Endometrial microvascular endothelial cells (primary cell): ENCODE measurements around the gene BMAL1. TPM values are rescaled to one million over a fixed set of nuclear protein-coding genes. Genes with fewer than 3 reads are reported as not detected.
"Not testable (repeated sequence)": the region's sequence is repeated elsewhere in the genome, so short reads cannot be mapped to it uniquely, and the experiment has no call there.

Experiments used
- in situ Hi-C: cut with HindIII; loops from 2 replicates; pipeline ENCODE4 v1.10.0; 2017; ENCODE audit warnings: low sequenced_read_pairs, low pct_unique_long_range_greater_than_20kb; ENCODE audit errors: inconsistent ontology term
- total RNA-seq: library from RNA; depleted of rRNA; stranded (reverse); fragments of >200 nt; gene quantifications from one replicate; pipeline ENCODE4 v1.2.3, GENCODE V29; 2015; ENCODE audit errors: inconsistent ontology term

BMAL1 gene
- total RNA-seq: 16.4 TPM

DNA sequence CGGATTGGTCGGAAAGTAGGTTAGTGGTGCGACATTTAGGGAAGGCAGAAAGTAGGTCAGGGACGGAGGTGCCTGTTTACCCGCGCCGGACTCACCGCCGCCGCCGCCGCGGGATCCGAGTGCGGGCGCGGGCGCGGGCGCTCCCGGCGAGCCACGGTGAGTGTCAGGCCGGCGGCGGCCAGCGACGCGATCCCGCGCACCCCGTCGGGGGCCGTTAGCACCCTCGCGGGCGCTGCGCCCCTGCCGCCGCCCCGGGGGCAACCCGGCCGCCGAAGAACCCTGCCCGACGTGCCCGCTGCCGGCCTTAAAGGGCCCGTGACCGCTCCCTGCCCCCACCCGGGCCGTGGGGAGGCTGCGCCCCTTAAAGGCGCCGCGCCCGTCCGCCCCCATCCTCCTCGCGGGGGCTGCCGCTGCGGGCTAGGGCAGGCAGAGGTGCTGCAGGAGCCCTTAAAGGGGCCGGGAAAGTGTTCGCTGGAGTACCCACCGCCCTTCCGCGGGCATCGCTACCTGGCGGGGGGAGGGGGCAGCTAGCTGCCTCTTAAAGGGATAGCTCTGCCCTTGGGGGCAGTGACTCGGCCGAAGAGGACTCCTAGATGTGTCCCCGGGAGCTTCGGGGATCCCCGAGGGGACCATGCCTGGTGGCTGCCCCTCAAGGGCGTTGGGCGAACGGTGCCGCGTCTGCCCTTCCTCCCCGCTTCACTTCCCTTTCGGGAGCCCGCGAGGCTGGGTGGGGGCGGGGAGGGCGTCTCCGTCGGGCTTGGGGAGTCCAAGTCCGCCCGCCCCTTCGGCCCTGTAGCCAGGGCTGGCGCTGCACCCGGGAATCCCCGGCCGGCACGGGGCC is at the start of gene BMAL1:
Gene BMAL1 (plus strand): TSS at position 23 of the 841 bp plus-strand sequence. CDS start 76,519 bp downstream, outside the sequence.
- in situ Hi-C loops: no loop called here

DNA sequence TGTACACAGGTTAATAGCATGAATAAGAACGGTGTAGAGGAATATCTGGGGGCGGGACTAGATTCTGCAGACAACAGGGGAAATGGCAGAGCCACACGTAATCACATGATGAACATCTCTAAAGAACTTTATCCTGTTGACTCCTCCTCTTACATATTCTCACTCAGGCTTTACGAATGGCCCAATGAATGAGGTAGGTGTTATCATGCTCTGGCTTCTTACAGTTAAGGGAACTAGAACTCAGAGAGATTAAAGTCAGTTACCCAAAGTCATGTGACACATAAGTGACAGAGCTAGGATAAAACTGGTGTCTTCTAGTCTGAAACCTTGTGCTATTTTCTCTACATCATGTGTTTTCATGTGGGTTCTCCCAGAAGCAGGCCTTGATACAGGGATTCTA is 49.0 kb upstream of the BMAL1 start:
- in situ Hi-C loops: no loop called here

DNA sequence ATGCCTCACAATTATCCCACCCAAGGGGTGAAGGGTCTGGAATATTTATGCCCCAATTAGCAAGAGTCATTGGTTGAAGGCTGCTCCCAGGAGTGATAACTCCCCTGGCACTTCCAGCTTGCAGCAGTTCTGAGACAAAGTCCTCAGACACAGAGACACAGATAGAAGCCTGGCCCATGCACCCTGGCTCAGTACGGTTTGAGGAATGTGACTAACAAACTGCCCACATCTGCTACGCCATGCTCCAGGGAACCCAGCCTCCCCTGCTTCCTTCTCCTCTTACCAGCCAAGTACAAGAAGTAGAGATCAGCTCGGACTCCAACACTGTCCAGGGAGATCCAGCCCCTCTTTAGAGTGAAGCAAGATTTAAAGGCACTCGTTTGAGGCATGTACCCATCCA is 48.5 kb upstream of the BMAL1 start:
- in situ Hi-C loops: no loop called here

DNA sequence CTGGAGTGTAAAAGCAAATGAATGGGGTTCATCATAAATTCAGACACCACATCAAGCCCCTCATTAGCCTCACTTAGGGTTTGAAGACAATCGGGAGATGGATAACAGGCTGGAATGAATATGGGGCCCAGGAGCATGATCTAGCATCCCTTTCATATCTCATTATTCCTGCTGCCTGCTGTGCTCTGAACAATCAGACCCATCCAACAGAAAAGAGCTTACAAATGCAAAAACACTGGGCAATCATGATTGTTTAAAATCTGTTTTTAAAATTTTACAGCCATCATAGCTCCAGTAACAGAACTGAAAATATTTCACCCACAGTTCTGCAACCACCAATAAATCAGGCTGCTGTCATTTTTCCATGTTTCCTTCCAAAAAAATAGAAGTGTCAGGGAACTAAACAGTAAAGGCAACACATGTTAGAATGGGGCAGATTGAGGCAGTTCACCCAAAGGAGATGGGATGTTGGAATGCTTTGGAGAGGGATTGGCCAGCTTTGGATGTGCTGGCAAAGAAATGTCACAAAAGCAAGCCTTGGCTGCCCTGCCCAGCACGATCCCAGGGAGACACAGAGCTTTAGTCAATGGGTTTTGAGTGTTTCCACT is 47.8 kb upstream of the BMAL1 start:
- in situ Hi-C loops: no loop called here

DNA sequence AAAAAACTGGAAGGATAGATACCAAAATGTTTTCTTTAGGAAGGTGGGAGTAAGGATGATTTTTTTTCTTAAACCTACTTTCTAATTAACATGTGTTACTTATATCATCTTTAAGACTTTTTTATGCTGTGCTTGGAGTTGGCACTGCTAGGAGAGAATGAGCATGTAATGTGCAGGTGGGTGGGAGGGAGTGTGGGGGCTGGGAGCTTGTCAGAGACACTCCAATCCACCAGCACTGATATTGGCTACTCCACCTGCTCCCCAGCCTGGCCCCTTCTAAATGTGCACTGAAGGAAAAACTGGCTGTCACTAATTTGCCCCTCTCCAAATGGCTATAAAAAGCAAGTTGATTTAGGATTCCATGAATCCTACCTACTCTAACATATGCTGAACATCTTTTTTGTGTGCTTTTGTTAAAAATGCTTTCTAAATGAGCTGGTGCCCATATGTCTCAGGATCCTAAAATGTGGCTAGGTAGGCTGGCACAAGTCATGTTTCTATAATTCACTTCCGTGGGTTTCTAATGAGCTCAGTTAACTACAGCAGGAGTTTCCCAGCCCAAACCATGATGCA is 44.3 kb upstream of the BMAL1 start:
- in situ Hi-C loops: no loop called here

DNA sequence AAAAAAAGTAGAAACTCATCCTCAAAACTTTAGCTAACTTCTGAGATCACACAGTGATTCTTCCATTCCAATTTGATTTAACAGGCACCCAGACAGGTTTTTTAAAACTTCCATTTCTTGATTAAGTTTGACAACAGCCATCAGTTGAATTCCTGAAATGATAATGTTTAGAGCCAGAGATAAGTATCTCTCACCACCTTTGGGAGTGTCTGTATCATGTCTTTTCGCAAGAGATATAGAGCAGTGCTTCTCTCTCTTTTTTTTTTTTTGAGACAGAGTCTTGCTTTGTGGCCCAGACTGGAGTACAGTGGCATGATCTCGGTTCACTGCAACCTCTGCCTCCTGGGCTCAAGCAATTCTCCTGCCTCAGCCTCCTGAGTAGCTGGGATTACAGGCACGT is 41.7 kb upstream of the BMAL1 start:
- in situ Hi-C loops: no loop called here

DNA sequence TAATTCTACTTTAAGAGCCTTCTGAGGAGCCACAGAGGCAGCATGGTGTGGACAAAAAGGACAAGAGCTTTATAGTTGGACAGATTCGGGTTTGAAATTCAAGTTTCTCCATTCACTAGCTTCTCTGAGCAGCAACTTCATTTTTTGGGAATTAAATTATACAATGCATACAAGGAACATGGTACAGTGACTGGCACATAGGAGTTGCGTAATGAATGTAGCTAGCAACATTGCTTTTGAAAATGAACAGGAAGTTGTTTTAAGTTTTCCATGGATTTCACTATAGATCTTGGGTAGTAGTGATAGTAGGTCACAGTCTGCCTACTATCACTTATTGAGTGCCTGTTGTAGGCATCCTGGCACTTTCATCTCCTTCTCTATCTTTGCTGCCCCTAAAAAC is 41.0 kb upstream of the BMAL1 start:
- in situ Hi-C loops: no loop called here

DNA sequence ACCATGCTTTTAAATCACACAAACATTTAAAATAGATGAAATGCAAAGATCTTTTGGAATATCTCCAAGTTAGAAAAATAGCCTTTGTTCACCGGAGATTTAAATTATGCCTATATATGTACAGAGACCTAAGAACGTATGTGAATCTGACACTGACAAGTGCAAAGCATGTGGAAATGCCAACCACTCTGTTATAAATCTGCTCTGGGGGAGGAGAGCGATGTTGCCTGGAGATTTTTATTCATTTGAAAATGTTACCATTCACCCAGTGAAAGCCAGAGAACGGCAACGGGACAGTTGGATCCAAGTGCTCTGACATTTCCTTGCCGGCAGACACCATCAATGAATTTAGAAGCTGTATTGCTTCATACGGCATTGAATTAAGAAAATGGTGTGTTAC is 39.8 kb upstream of the BMAL1 start:
- in situ Hi-C loops: no loop called here

DNA sequence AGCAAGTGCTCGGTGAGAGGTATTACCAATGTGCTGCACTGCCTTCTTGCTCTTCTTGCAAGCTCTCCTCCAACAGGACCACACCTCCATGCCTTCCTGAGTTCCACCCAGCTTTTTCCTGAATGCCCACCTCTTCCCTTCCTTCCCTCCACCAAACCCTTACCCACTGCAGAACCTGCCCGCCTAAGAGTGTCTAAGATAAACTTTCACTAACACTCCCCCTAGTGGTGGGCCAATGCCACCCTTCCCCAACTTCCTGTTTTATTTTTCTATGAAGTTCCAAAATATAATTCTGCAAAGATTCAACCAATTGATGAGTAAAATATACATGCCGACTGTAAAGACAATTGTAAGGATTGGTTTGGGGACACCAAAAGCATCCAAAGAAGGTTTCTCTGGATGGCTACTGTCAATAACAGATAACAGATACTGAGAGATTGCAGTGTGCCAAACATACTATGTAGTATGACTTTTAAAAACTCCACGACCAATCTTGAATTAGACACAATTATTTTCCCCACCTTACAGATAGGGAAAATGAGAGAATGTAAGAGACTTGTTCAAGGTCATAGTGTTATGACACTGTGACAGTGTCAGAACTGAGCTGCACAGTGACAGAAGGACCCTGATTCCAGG is 38.6 kb upstream of the BMAL1 start:
- in situ Hi-C loops: no loop called here

DNA sequence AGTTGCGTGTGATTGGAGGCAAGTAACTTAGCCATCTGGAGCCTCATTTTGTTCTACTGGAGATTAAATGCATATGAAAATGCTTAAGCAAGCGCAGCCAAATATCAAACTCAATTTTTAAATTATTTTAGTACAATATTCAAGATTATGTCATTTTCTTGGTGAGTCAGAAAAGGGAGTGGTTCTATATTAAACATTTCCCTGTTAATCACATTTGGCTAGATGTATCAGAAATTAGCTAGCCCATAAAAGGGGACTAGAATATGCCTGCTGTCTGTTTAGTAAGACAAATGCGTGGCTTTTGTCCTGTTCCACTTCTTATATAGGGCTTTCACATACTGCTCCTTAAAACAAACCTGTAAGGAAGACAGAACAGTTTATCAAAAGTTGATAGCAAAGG is 35.0 kb upstream of the BMAL1 start:
- in situ Hi-C loops: no loop called here

DNA sequence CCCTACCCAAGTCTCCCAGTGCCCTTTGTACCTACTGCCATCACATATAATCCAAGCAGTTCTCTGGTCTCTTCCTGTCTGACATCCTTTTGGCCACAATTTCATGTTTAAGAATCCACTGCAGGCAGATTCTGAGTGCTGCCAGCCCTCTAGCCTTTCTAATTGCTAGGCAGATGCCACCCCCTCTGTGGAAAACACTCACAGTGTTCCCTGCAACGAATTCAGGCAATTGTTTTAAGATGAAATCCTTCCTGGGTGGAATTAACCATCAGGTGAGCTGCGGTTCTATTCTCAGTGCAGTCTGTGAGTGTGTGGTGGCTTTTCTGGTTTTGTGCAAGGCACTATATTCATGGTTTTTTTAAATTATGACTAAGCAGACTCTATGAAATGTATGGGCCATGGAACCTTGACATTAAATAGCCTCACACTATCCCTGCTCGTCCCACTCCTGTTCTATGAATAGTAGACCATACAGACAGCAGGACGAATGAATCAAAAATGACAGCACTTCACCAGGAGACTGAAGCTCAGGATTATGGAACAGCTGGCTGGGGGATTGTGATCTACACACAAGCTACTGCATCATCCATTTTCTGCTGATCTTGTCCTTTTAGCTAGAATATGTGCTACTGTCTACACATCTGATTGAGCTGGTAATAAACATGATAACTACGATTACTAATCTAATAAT is 29.8 kb upstream of the BMAL1 start:
- in situ Hi-C loops: no loop called here

DNA sequence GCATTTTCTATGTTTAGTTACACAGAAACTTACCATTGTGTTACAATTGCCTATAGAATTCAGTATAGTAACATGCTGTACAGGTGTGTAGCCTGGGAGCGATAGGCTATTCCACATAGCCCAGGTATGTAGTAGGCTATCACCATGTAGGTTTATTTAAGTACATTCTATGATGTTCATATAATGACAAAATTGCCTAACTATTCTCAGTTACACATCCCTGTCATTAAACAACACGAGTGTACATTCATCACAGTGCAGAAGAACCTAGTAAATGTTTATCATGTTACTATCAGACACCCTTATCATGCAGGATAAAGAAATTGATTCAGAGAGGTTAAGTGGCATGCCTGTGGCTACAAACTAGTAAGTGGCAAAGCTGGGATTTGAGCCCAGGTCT is 28.4 kb upstream of the BMAL1 start:
- in situ Hi-C loops: no loop called here

DNA sequence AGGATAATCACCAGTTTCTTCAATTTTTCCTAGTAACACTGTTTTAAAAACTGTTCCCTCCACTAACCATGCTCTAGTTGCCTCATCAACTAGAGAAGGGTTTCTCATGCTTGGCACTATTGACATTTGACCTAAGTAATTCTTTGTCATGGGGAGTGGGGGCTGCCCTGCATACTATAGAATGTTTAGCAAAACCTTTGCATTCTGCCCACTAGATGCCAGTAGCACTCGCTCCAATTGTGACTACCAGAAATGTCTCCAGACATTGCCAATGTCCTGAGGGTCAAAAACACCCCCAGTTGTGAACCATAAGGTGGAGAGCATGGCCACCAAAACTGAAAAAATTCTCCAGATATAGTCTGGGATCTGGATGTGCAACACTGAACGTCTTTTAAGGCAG is 27.6 kb upstream of the BMAL1 start:
- in situ Hi-C loops: no loop called here

DNA sequence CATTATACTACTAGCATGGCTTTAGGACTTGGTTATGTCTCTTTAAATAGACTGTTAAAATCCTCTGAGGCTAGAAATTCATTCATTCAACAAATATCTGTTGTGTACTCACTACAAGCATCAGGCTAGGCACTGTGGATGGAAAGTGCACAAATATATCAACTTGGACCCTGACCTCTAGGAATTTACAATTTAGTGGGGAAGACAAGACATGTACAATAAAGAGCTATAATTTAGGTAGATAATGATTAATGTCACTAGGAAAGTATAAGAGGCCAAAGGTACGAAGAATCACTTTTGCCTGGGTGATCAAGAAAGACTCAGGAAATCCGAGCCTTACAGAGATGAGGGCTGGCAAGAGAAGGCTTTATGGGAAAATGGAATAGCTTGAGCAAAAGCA is 25.6 kb upstream of the BMAL1 start:
- in situ Hi-C loops: no loop called here

DNA sequence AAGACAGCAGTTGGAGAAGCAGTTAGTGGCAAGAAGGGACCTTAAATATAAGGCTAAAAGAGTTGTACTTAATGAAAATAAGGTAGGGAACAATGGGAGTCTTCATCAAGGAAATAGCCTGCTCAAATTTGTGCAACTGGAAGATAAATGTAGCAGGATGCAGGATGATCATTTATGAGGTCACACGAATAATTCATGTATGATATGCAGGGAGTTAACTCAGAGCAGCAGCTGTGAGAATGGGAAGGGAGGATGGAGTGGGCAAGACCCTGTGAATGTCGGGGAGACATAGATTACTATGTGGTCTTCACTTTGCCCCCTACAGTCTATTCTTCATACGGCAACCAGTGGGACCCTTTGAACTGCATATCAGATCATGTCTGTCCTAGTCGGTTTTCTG is 25.2 kb upstream of the BMAL1 start:
- in situ Hi-C loops: no loop called here

DNA sequence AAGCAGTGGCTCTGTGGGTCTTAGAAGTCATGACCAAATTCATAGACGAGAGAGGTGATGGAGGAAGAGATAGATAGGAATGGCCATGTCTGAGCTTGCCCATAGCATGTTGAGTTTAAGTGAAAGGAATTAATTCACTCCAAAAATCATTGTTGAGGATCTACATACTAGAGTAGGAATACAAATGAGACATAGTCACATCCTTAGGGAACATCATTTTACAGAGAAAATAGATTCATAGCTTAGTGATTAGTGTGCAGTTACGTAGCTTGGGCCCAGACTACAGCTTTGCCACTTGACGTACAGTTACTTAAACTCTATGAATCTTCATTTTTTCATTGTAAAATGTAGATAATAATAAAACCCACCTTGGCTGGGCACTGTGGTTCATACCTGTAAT is 21.4 kb upstream of the BMAL1 start:
- in situ Hi-C loops: no loop called here

DNA sequence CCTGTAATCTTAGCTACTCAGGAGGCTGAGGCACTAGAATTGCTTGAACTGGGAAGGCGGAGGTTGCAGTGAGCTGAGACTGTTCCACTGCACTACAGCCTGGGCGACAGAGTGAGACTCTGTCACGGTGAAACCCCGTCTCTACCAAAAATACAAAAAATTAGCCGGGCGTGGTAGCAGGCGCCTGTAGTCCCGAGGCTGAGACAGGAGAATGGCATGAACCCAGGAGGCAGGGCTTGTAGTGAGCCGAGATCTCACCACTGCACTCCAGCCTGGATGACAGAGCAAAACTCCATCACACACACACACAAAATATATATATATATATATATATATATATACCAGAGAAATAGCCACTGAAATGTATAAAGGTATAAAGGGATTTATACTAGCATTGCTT is 19.5 kb upstream of the BMAL1 start:
- in situ Hi-C loops: not testable (repeated sequence)

DNA sequence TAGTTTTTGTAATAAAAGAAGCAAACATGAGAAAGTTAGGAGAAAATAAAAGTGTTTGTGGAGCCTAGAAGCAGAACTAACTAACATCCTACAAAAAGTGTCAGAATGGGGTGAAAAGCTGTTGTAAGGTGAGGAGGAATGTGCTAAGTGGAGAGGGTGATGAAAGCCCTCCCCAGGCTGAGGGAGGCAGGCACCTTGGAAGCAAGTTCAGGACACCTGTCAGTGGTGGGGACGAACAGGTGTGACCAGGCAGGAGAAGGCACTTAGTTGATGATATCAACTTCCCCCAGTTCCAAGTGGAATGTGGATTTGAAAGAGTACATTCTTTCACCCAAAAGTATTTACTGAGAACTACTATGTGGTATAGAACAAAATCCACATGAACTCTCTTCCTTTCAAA is 18.7 kb upstream of the BMAL1 start:
- in situ Hi-C loops: no loop called here

DNA sequence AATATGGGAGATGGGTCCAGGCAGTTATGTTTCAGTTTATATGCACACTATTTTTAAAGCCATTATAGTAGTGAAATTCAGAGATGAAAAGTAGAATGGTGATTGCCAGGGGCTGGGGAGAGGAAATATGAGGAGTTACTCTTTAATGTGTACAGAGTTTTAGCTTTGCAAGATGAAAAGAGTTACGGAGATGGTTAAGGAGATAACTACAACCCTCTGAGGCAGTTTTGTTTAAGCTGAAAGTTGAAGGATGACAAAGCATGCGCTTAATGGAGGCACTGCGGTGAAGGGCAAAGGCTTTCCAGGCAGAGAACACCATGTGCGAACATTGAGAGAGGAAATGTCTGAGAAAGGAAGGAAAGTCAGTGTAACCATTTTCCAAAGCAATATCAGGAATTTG is 18.2 kb upstream of the BMAL1 start:
- in situ Hi-C loops: no loop called here
